ENCODE data around the gene ALG10B. TPM values are rescaled to one million over a fixed set of nuclear protein-coding genes. Genes with fewer than 3 reads are reported as not detected.

Gene ALG10B
- total and polyA plus RNA-seq, 2 of the 8 experiments (the other 6 are each of a cell fraction or from before 2014, with no cell fraction given) = 3.2 to 5.4 TPM

- Histone ChIP-seq H3K27me3 (replicated peaks in 1 of 4; ENCODE audit: control insufficient read depth in 3 of 4, extremely low read depth in 1 of 4, insufficient read depth in 3 of 4, low read length in 3 of 4) (no peaks in the 10 kb centered on the region), H2AFZ (ENCODE audit: low read length) (no peak overlapping the region), H3K56ac (replicated peaks; ENCODE audit: insufficient read length, low read depth, low read length) (no peak overlapping the region), H2BK12ac (ENCODE audit: low read depth, low read length) (no peak overlapping the region), H2AK5ac (ENCODE audit: low read depth, low read length) (no peak overlapping the region), H3K36me3 (ENCODE audit: control insufficient read depth in 2 of 4, insufficient read depth in 4 of 4, low read length in 3 of 4) (no peaks in the 10 kb centered on the region; a peak in 1 of 8 replicates), H3K18ac (ENCODE audit: extremely low read depth, low read length) (no peak overlapping the region), H3K4me1 (replicated peaks in 1 of 4; ENCODE audit: control insufficient read depth in 3 of 4, insufficient read depth in 4 of 4, low read length in 3 of 4) (no peaks in the 10 kb centered on the region), H3K4me2 (ENCODE audit: insufficient read depth in 1 of 2, low read depth in 2 of 2, low read length in 2 of 2) (no peak overlapping the region), H2BK5ac (ENCODE audit: low read depth, low read length) (no peak overlapping the region), H2BK15ac (ENCODE audit: low read length) (no peak overlapping the region), H3K79me1 (ENCODE audit: low read depth, low read length) (no peaks in the 10 kb centered on the region), H4K8ac (ENCODE audit: extremely low read depth, insufficient read depth, low read length) (no peak overlapping the region), H4K5ac (ENCODE audit: insufficient read length, low read depth, low read length) (no peak overlapping the region), H4K91ac (replicated peaks; ENCODE audit: insufficient read length, low read length) (no peak overlapping the region), H3K9me3 (ENCODE audit: insufficient read depth in 2 of 2, low read depth in 1 of 2, low read length in 1 of 2) (peaks cover 0 to 9% of the 10 kb centered on the region in 2 experiments; a peak in 1 of 4 replicates), H3K27ac (ENCODE audit: low read depth, low read length) (no peak overlapping the region), H3K23ac (ENCODE audit: insufficient read length) (no peak overlapping the region), H3K9ac (replicated peaks in 1 of 4; ENCODE audit: extremely low read depth in 1 of 4, low read depth in 3 of 4, low read length in 3 of 4) (no peak overlapping the region), H3K79me2 (ENCODE audit: control insufficient read depth in 1 of 2, insufficient read depth in 2 of 2, low read length in 2 of 2) (no peaks in the 10 kb centered on the region), H4K20me1 (replicated peaks in 1 of 2; ENCODE audit: control insufficient read depth in 1 of 2, insufficient read depth in 2 of 2, low read length in 2 of 2) (no peaks in the 10 kb centered on the region), H3K14ac (ENCODE audit: insufficient read length) (no peak overlapping the region), H2BK20ac (ENCODE audit: low read length) (no peak overlapping the region), H3K23me2 (ENCODE audit: low read depth, low read length) (no peaks in the 10 kb centered on the region; the same call in 1 of the 2 replicates), H3K4ac (replicated peaks; ENCODE audit: insufficient read length, low read depth, low read length) (no peak overlapping the region), H2BK120ac (replicated peaks; ENCODE audit: low read depth, low read length) (no peak overlapping the region), H3K4me3 (ENCODE audit: extremely low read depth in 1 of 4, insufficient read depth in 2 of 4, low read depth in 3 of 4, low read length in 4 of 4) (no peak overlapping the region)
- WGBS, 2 experiments (ENCODE audit: extremely low coverage in 1 of 2, insufficient coverage in 1 of 2, insufficient read length in 1 of 2, insufficient replicate concordance in 2 of 2, low coverage in 1 of 2, low lambda C conversion rate in 2 of 2, missing lambda C conversion rate in 1 of 2) = 100% methylated on average over 1 of the region's 1 CpG; no CpG with 5 or more reads in 1 of the 2 experiments
- POLR2A ChIA-PET (ENCODE audit: partially characterized antibody) = interaction anchor here (0.7 kb wide), 1 partner anchor 374 kb away, joined by 3 read pairs; no protein-coding TSS in a partner anchor
- CTCF ChIA-PET (ENCODE audit: partially characterized antibody) = no interaction called here
- TF ChIP-seq TAF7 (optimal IDR thresholded peaks at IDR 0.05; ENCODE audit: borderline replicate concordance, low read depth, low read length) (no peak), KDM1A (IDR thresholded peaks at IDR 0.05; ENCODE audit: borderline replicate concordance, low read length) (no peak), CHD2 (IDR thresholded peaks at IDR 0.05; ENCODE audit: low read length) (no peak), ATF3 (IDR thresholded peaks at IDR 0.05; ENCODE audit: insufficient read depth, low read depth, low read length) (no peak), RBBP5 (IDR thresholded peaks at IDR 0.05; ENCODE audit: borderline replicate concordance, low read depth, low read length) (no peak), EP300 (IDR thresholded peaks at IDR 0.05; ENCODE audit: borderline replicate concordance in 1 of 2, low read depth in 2 of 2, low read length in 2 of 2) (no peak), TEAD4 (IDR thresholded peaks at IDR 0.05; ENCODE audit: low read depth, low read length) (no peak), MAFK (IDR thresholded peaks at IDR 0.05; ENCODE audit: low read depth, low read length) (no peak)
- no peak for DNase-seq (ENCODE audit: low read depth in 1 of 2, low spot score in 2 of 2)
- no peak for FAIRE-seq
Measured at GRCh38 chr12:38332814-38333213, 16.2 kb downstream of the ALG10B start.
